GM19043 (cell line): ENCODE results near the gene SIM2.

Experiments
- ATAC-seq: cut with Tn5 transposase; IDR thresholded peaks from one replicate; pipeline ENCODE4 v1.9.1; 2021; ENCODE audit warnings: low read depth; ENCODE audit not compliant: unreplicated experiment

SIM2 gene

GRCh38 chr21:36756527-36756926 is 57.6 kb downstream of the SIM2 start:
- ATAC-seq = no peak

- no peak for ATAC-seq
Observed at GRCh38 chr21:36757196-36757595, 58.3 kb downstream of the SIM2 start.

- ATAC-seq = no peak
Observed at GRCh38 chr21:36759348-36760083, 60.6 kb downstream of the SIM2 start.

- ATAC-seq = no peak
Observed at GRCh38 chr21:36761685-36762084, 62.8 kb downstream of the SIM2 start.

- no peak for ATAC-seq
Observed at GRCh38 chr21:36762642-36763041, 63.7 kb downstream of the SIM2 start.

GRCh38 chr21:36763305-36763704 is 64.4 kb downstream of the SIM2 start:
- ATAC-seq = no peak

- ATAC-seq = no peak
Observed at GRCh38 chr21:36765229-36765628, 66.3 kb downstream of the SIM2 start.

- ATAC-seq = no peak
Observed at GRCh38 chr21:36766511-36766910, 67.6 kb downstream of the SIM2 start.

GRCh38 chr21:36767096-36767495 is 68.2 kb downstream of the SIM2 start:
- no peak for ATAC-seq

GRCh38 chr21:36768496-36768895 is 69.6 kb downstream of the SIM2 start:
- ATAC-seq = no peak

- no peak for ATAC-seq
Observed at GRCh38 chr21:36769051-36769839, 70.3 kb downstream of the SIM2 start.

- no peak for ATAC-seq
Observed at GRCh38 chr21:36773117-36773516, 74.2 kb downstream of the SIM2 start.

GRCh38 chr21:36773995-36774394 is 75.1 kb downstream of the SIM2 start:
- ATAC-seq = no peak

- ATAC-seq = no peak
Observed at GRCh38 chr21:36776981-36777617, 78.2 kb downstream of the SIM2 start.

- ATAC-seq = no peak
Observed at GRCh38 chr21:36780861-36781260, 81.9 kb downstream of the SIM2 start.

GRCh38 chr21:36783612-36784374 is 84.9 kb downstream of the SIM2 start:
- ATAC-seq = no peak

- no peak for ATAC-seq
Observed at GRCh38 chr21:36784947-36785346, 86.0 kb downstream of the SIM2 start.

GRCh38 chr21:36785615-36786014 is 86.7 kb downstream of the SIM2 start:
- no peak for ATAC-seq

- ATAC-seq = no peak
Observed at GRCh38 chr21:36786186-36786585, 87.3 kb downstream of the SIM2 start.

- ATAC-seq = no peak
Observed at GRCh38 chr21:36788120-36788638, 89.3 kb downstream of the SIM2 start.

- no peak for ATAC-seq
Observed at GRCh38 chr21:36790616-36791015, 91.7 kb downstream of the SIM2 start.
